ENCODE measurements around the gene FOSL1.

The FOSL1 gene

GRCh38 chr11:65919141-65919572 lies 19.0 kb upstream of the FOSL1 start, which contains the start of gene DRAP1:
Gene DRAP1, plus strand, starts transcription at chr11:65919426. Its CDS starts 76 bp downstream, at chr11:65919502.
- Histone ChIP-seq H3F3A (ENCODE audit: insufficient read depth, low read length) (no peaks in the 10 kb centered on the region), H3K4me1 (ENCODE audit: insufficient read depth, low read length, severe bottlenecking) (peaks cover 24% of the 10 kb centered on the region), H3K27me3 (ENCODE audit: insufficient read depth, low read length) (no peaks in the 10 kb centered on the region), H4K20me1 (ENCODE audit: insufficient read depth, low read length) (no peaks in the 10 kb centered on the region), H2AFZ (ENCODE audit: low read length) (no peak within 1 kb of the TSS), H3K27ac (ENCODE audit: low read depth, low read length, poor library complexity, severe bottlenecking) (no peak within 1 kb of the TSS), H3K4me3 (ENCODE audit: low read depth, low read length, poor library complexity, severe bottlenecking) (peak within 1 kb of the TSS; percentile 85), H3K9me3 (ENCODE audit: low read length) (no peaks in the 10 kb centered on the region), H3K9me2 (ENCODE audit: low read depth, low read length) (no peaks in the 10 kb centered on the region), H3K36me3 (ENCODE audit: insufficient read depth, low read length) (0 out of 2 replicates have a peak, but pooled peaks cover 3% of the 10 kb centered on the region), H3K9ac (ENCODE audit: low read length) (peak within 1 kb of the TSS; percentile 83), H3K4me2 (ENCODE audit: low read length) (peak within 1 kb of the TSS; percentile 98), H3K79me2 (ENCODE audit: insufficient read depth, low read length) (no peaks in the 10 kb centered on the region)
- no peak for TF ChIP-seq EZH2 (IDR thresholded peaks at IDR 0.05; ENCODE audit: borderline replicate concordance, low read length)
- TF ChIP-seq, protein P1, sequence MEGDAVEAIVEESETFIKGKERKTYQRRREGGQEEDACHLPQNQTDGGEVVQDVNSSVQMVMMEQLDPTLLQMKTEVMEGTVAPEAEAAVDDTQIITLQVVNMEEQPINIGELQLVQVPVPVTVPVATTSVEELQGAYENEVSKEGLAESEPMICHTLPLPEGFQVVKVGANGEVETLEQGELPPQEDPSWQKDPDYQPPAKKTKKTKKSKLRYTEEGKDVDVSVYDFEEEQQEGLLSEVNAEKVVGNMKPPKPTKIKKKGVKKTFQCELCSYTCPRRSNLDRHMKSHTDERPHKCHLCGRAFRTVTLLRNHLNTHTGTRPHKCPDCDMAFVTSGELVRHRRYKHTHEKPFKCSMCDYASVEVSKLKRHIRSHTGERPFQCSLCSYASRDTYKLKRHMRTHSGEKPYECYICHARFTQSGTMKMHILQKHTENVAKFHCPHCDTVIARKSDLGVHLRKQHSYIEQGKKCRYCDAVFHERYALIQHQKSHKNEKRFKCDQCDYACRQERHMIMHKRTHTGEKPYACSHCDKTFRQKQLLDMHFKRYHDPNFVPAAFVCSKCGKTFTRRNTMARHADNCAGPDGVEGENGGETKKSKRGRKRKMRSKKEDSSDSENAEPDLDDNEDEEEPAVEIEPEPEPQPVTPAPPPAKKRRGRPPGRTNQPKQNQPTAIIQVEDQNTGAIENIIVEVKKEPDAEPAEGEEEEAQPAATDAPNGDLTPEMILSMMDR (IDR thresholded peaks at IDR 0.05; ENCODE audit: low read length): no peak

GRCh38 chr11:65918211-65919140 lies 18.3 kb upstream of the FOSL1 start, which contains the start of gene C11orf68:
Gene C11orf68, minus strand, starts transcription at chr11:65919062. Its CDS starts 31 bp downstream, at chr11:65919031.
- Histone ChIP-seq H3K27ac (ENCODE audit: low read depth, low read length, poor library complexity, severe bottlenecking) (no peak within 1 kb of the TSS), H3K36me3 (ENCODE audit: insufficient read depth, low read length) (0 out of 2 replicates have a peak, but pooled peaks cover 3% of the 10 kb centered on the region), H3K27me3 (ENCODE audit: insufficient read depth, low read length) (no peaks in the 10 kb centered on the region), H3F3A (ENCODE audit: insufficient read depth, low read length) (no peaks in the 10 kb centered on the region), H3K9me3 (ENCODE audit: low read length) (no peaks in the 10 kb centered on the region), H3K4me1 (ENCODE audit: insufficient read depth, low read length, severe bottlenecking) (peaks cover 24% of the 10 kb centered on the region), H3K9ac (ENCODE audit: low read length) (peak within 1 kb of the TSS; percentile 83), H4K20me1 (ENCODE audit: insufficient read depth, low read length) (no peaks in the 10 kb centered on the region), H3K4me2 (ENCODE audit: low read length) (peak within 1 kb of the TSS; percentile 98), H3K9me2 (ENCODE audit: low read depth, low read length) (no peaks in the 10 kb centered on the region), H2AFZ (ENCODE audit: low read length) (no peak within 1 kb of the TSS), H3K79me2 (ENCODE audit: insufficient read depth, low read length) (no peaks in the 10 kb centered on the region), H3K4me3 (ENCODE audit: low read depth, low read length, poor library complexity, severe bottlenecking) (peak within 1 kb of the TSS; percentile 85)
- no peak for TF ChIP-seq EZH2 (IDR thresholded peaks at IDR 0.05; ENCODE audit: borderline replicate concordance, low read length)
- TF ChIP-seq, protein P1 (IDR thresholded peaks at IDR 0.05; ENCODE audit: low read length): no peak

DNA sequence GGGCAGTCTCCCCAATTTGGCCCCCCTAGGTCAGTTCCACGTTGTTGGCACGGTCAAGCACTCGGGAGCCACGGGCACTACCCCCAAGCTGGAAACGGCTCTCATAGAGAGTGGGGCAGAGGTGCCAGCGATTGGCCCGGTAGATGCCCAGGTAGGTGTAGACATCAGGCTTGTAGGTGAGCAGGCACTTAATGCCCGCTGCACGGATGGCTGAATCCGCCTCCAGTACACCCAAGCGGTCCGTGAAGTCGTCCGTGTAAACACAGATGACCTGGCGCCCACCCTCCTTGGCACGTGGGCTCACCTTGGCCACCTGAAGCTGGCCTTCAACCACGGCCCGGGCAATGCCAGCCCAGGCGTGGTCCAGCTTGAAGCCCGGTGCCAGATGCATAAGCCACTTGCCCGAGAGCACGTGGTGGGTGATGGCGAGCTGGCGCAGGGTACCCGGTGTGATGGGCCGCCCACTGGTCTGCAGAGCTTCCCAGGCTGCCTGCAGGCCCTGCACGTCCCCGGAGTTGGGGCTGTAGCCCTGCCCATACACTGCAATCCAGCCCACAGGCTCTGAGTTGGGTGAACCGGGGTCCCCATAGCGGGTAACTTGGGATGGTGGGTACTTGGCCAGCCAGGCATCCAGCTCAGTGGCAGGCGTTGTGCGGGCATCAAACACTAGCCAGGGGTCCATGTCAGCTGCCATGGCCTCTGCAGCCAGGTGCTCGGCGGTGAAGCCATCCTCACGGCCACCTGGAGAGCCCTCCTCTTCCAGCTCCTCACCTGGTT lies 17.4 kb upstream of the FOSL1 start:
- H4K20me1 ChIP-seq (ENCODE audit: insufficient read depth, low read length): no peaks in the 10 kb centered on the region
- H3K4me3 ChIP-seq (ENCODE audit: low read depth, low read length, poor library complexity, severe bottlenecking): peak overlapping the region; percentile 78
- H3K79me2 ChIP-seq (ENCODE audit: insufficient read depth, low read length): no peaks in the 10 kb centered on the region
- no peak overlapping the region for H3K27ac ChIP-seq (ENCODE audit: low read depth, low read length, poor library complexity, severe bottlenecking)
- H3K9me2 ChIP-seq (ENCODE audit: low read depth, low read length): no peaks in the 10 kb centered on the region
- H3F3A ChIP-seq (ENCODE audit: insufficient read depth, low read length): no peaks in the 10 kb centered on the region
- H2AFZ ChIP-seq (ENCODE audit: low read length): no peak overlapping the region
- no peaks in the 10 kb centered on the region for H3K9me3 ChIP-seq (ENCODE audit: low read length)
- H3K27me3 ChIP-seq (ENCODE audit: insufficient read depth, low read length): no peaks in the 10 kb centered on the region
- TF ChIP-seq EZH2 (IDR thresholded peaks at IDR 0.05; ENCODE audit: borderline replicate concordance, low read length): no peak
- TF ChIP-seq, protein P1 (IDR thresholded peaks at IDR 0.05; ENCODE audit: low read length): no peak
- 0 out of 2 replicates have a peak, but pooled peaks cover under 1% of the 10 kb centered on the region for H3K36me3 ChIP-seq (ENCODE audit: insufficient read depth, low read length)
- H3K4me1 ChIP-seq (ENCODE audit: insufficient read depth, low read length, severe bottlenecking): peaks cover 24% of the 10 kb centered on the region
- H3K9ac ChIP-seq (ENCODE audit: low read length): peak overlapping the region; percentile 83
- H3K4me2 ChIP-seq (ENCODE audit: low read length): peak overlapping the region; percentile 98
